ENCODE results near the gene BCL2. TPM values are rescaled to one million over a fixed set of nuclear protein-coding genes. Genes with fewer than 3 reads are reported as not detected.

The BCL2 gene
- polyA plus RNA-seq, 4 donors = 0.89 to 7.2 (median 3.8) TPM

- WGBS, 3 donors = 67 to 70% (median 68%) methylated on average over 2 of the region's 2 CpGs
- Histone ChIP-seq H3K27ac (ENCODE audit: low read depth in 1 of 3, low read length in 2 of 3) (no peak overlapping the region), H3K4me3 (ENCODE audit: low read depth in 1 of 3, low read length in 3 of 3) (no peak overlapping the region), H3K4me1 (ENCODE audit: control insufficient read depth in 3 of 3, insufficient read depth in 2 of 3, low read depth in 1 of 3, low read length in 2 of 3) (peaks cover 0 to 8% (median 0%) of the 10 kb centered on the region in 3 donors), H3K27me3 (ENCODE audit: control insufficient read depth in 3 of 3, insufficient read depth in 3 of 3, low read length in 3 of 3) (no peaks in the 10 kb centered on the region), H3K9me3 (ENCODE audit: control insufficient read depth in 2 of 2, insufficient read depth in 1 of 2, low read depth in 1 of 2, low read length in 1 of 2) (peaks cover 0 to 8% of the 10 kb centered on the region in 2 donors), H3K36me3 (ENCODE audit: control insufficient read depth in 3 of 3, insufficient read depth in 2 of 3, low read depth in 1 of 3, low read length in 3 of 3) (no peaks in the 10 kb centered on the region)
- DNase-seq (no peak), FAIRE-seq (no peak)
Observed at GRCh38 chr18:63232826-63233225, 86.7 kb downstream of the BCL2 start.

GRCh38 chr18:63229971-63230370, 89.6 kb downstream of the BCL2 start:
- H3K9me3 ChIP-seq (ENCODE audit: control insufficient read depth in 2 of 2, insufficient read depth in 1 of 2, low read depth in 1 of 2, low read length in 1 of 2) = peaks cover 0 to 15% of the 10 kb centered on the region in 2 donors
- no peak overlapping the region for H3K4me3 ChIP-seq (ENCODE audit: low read depth in 1 of 3, low read length in 3 of 3)
- DNase-seq (peak in 1 of 2 donors; percentile 32), FAIRE-seq (no peak)
- peaks cover 0 to 9% (median 0%) of the 10 kb centered on the region in 3 donors for H3K36me3 ChIP-seq (ENCODE audit: control insufficient read depth in 3 of 3, insufficient read depth in 2 of 3, low read depth in 1 of 3, low read length in 3 of 3)
- H3K27me3 ChIP-seq (ENCODE audit: control insufficient read depth in 3 of 3, insufficient read depth in 3 of 3, low read length in 3 of 3) = no peaks in the 10 kb centered on the region
- no peak overlapping the region for H3K27ac ChIP-seq (ENCODE audit: low read depth in 1 of 3, low read length in 2 of 3)
- no peaks in the 10 kb centered on the region for H3K4me1 ChIP-seq (ENCODE audit: control insufficient read depth in 3 of 3, insufficient read depth in 2 of 3, low read depth in 1 of 3, low read length in 2 of 3)

- FAIRE-seq (no peak), DNase-seq (no peak)
- H3K36me3 ChIP-seq (ENCODE audit: control insufficient read depth in 3 of 3, insufficient read depth in 2 of 3, low read depth in 1 of 3, low read length in 3 of 3) = peaks cover 0 to 9% (median 0%) of the 10 kb centered on the region in 3 donors
- no peaks in the 10 kb centered on the region for H3K27me3 ChIP-seq (ENCODE audit: control insufficient read depth in 3 of 3, insufficient read depth in 3 of 3, low read length in 3 of 3)
- peaks cover 0 to 15% of the 10 kb centered on the region in 2 donors for H3K9me3 ChIP-seq (ENCODE audit: control insufficient read depth in 2 of 2, insufficient read depth in 1 of 2, low read depth in 1 of 2, low read length in 1 of 2)
- no peak overlapping the region for H3K4me3 ChIP-seq (ENCODE audit: low read depth in 1 of 3, low read length in 3 of 3)
- 90 to 95% (median 91%) methylated on average over 6 of the region's 6 CpGs for WGBS, 3 donors
- H3K27ac ChIP-seq (ENCODE audit: low read depth in 1 of 3, low read length in 2 of 3) = no peak overlapping the region
- peaks cover 0 to 3% (median 0%) of the 10 kb centered on the region in 3 donors for H3K4me1 ChIP-seq (ENCODE audit: control insufficient read depth in 3 of 3, insufficient read depth in 2 of 3, low read depth in 1 of 3, low read length in 2 of 3)
Observed at GRCh38 chr18:63225434-63225833, 94.1 kb downstream of the BCL2 start.

- FAIRE-seq = no peak
- Histone ChIP-seq H3K36me3 (ENCODE audit: control insufficient read depth in 3 of 3, insufficient read depth in 2 of 3, low read depth in 1 of 3, low read length in 3 of 3) (peaks cover 0 to 9% (median 0%) of the 10 kb centered on the region in 3 donors), H3K27me3 (ENCODE audit: control insufficient read depth in 3 of 3, insufficient read depth in 3 of 3, low read length in 3 of 3) (no peaks in the 10 kb centered on the region), H3K27ac (ENCODE audit: low read depth in 1 of 3, low read length in 2 of 3) (no peak overlapping the region), H3K4me1 (ENCODE audit: control insufficient read depth in 3 of 3, insufficient read depth in 2 of 3, low read depth in 1 of 3, low read length in 2 of 3) (peaks cover 0 to 3% (median 0%) of the 10 kb centered on the region in 3 donors), H3K9me3 (ENCODE audit: control insufficient read depth in 2 of 2, insufficient read depth in 1 of 2, low read depth in 1 of 2, low read length in 1 of 2) (peaks cover 0 to 15% of the 10 kb centered on the region in 2 donors), H3K4me3 (ENCODE audit: low read depth in 1 of 3, low read length in 3 of 3) (no peak overlapping the region)
- 80 to 87% (median 84%) methylated on average over 2 of the region's 2 CpGs for WGBS, 3 donors
- DNase-seq = no peak
Observed at GRCh38 chr18:63224630-63225029, 94.9 kb downstream of the BCL2 start.

GRCh38 chr18:63223837-63224236, 95.7 kb downstream of the BCL2 start:
- no peak overlapping the region for H3K27ac ChIP-seq (ENCODE audit: low read depth in 1 of 3, low read length in 2 of 3)
- H3K4me1 ChIP-seq (ENCODE audit: control insufficient read depth in 3 of 3, insufficient read depth in 2 of 3, low read depth in 1 of 3, low read length in 2 of 3) = peaks cover 0 to 3% (median 0%) of the 10 kb centered on the region in 3 donors
- H3K9me3 ChIP-seq (ENCODE audit: control insufficient read depth in 2 of 2, insufficient read depth in 1 of 2, low read depth in 1 of 2, low read length in 1 of 2) = peaks cover 0 to 15% of the 10 kb centered on the region in 2 donors
- no peak for FAIRE-seq
- H3K27me3 ChIP-seq (ENCODE audit: control insufficient read depth in 3 of 3, insufficient read depth in 3 of 3, low read length in 3 of 3) = no peaks in the 10 kb centered on the region
- H3K4me3 ChIP-seq (ENCODE audit: low read depth in 1 of 3, low read length in 3 of 3) = no peak overlapping the region
- peaks cover 0 to 9% (median 0%) of the 10 kb centered on the region in 3 donors for H3K36me3 ChIP-seq (ENCODE audit: control insufficient read depth in 3 of 3, insufficient read depth in 2 of 3, low read depth in 1 of 3, low read length in 3 of 3)
- WGBS, 3 donors = 70 to 93% (median 77%) methylated on average over 2 of the region's 2 CpGs
- DNase-seq = no peak

- peaks cover 0 to 3% (median 0%) of the 10 kb centered on the region in 3 donors for H3K4me1 ChIP-seq (ENCODE audit: control insufficient read depth in 3 of 3, insufficient read depth in 2 of 3, low read depth in 1 of 3, low read length in 2 of 3)
- WGBS, 3 donors = 36 to 44% (median 41%) methylated on average over 2 of the region's 2 CpGs
- DNase-seq (no peak), FAIRE-seq (no peak)
- peaks cover 0 to 6% (median 0%) of the 10 kb centered on the region in 3 donors for H3K36me3 ChIP-seq (ENCODE audit: control insufficient read depth in 3 of 3, insufficient read depth in 2 of 3, low read depth in 1 of 3, low read length in 3 of 3)
- H3K27ac ChIP-seq (ENCODE audit: low read depth in 1 of 3, low read length in 2 of 3) = no peak overlapping the region
- H3K9me3 ChIP-seq (ENCODE audit: control insufficient read depth in 2 of 2, insufficient read depth in 1 of 2, low read depth in 1 of 2, low read length in 1 of 2) = peaks cover 0 to 6% of the 10 kb centered on the region in 2 donors
- no peak overlapping the region for H3K4me3 ChIP-seq (ENCODE audit: low read depth in 1 of 3, low read length in 3 of 3)
- H3K27me3 ChIP-seq (ENCODE audit: control insufficient read depth in 3 of 3, insufficient read depth in 3 of 3, low read length in 3 of 3) = no peaks in the 10 kb centered on the region
Observed at GRCh38 chr18:63220903-63221302, 98.7 kb downstream of the BCL2 start.

- no peak overlapping the region for H3K4me3 ChIP-seq (ENCODE audit: low read depth in 1 of 3, low read length in 3 of 3)
- no peak for FAIRE-seq
- no peaks in the 10 kb centered on the region for H3K9me3 ChIP-seq (ENCODE audit: control insufficient read depth in 2 of 2, insufficient read depth in 1 of 2, low read depth in 1 of 2, low read length in 1 of 2)
- H3K27me3 ChIP-seq (ENCODE audit: control insufficient read depth in 3 of 3, insufficient read depth in 3 of 3, low read length in 3 of 3) = no peaks in the 10 kb centered on the region
- H3K4me1 ChIP-seq (ENCODE audit: control insufficient read depth in 3 of 3, insufficient read depth in 2 of 3, low read depth in 1 of 3, low read length in 2 of 3) = peaks cover 0 to 1% (median 0%) of the 10 kb centered on the region in 3 donors
- H3K36me3 ChIP-seq (ENCODE audit: control insufficient read depth in 3 of 3, insufficient read depth in 2 of 3, low read depth in 1 of 3, low read length in 3 of 3) = no peaks in the 10 kb centered on the region
- DNase-seq = no peak
- no peak overlapping the region for H3K27ac ChIP-seq (ENCODE audit: low read depth in 1 of 3, low read length in 2 of 3)
Observed at GRCh38 chr18:63218472-63218871, 101.1 kb downstream of the BCL2 start.

GRCh38 chr18:63216516-63217311, 102.9 kb downstream of the BCL2 start:
- WGBS, 3 donors = 46 to 69% (median 55%) methylated on average over 9 of the region's 9 CpGs
- Histone ChIP-seq H3K4me1 (ENCODE audit: control insufficient read depth in 3 of 3, insufficient read depth in 2 of 3, low read depth in 1 of 3, low read length in 2 of 3) (peaks cover 0 to 3% (median 0%) of the 10 kb centered on the region in 3 donors), H3K27ac (ENCODE audit: low read depth in 1 of 3, low read length in 2 of 3) (peak overlapping the region in 1 of 3 donors; percentile 77), H3K36me3 (ENCODE audit: control insufficient read depth in 3 of 3, insufficient read depth in 2 of 3, low read depth in 1 of 3, low read length in 3 of 3) (no peaks in the 10 kb centered on the region), H3K4me3 (ENCODE audit: low read depth in 1 of 3, low read length in 3 of 3) (no peak overlapping the region), H3K27me3 (ENCODE audit: control insufficient read depth in 3 of 3, insufficient read depth in 3 of 3, low read length in 3 of 3) (no peaks in the 10 kb centered on the region), H3K9me3 (ENCODE audit: control insufficient read depth in 2 of 2, insufficient read depth in 1 of 2, low read depth in 1 of 2, low read length in 1 of 2) (no peaks in the 10 kb centered on the region)
- FAIRE-seq (no peak), DNase-seq (no peak)
